Hepatocyte (in vitro differentiated cells): ENCODE results near the gene RTCB. TPM values are rescaled to one million over a fixed set of nuclear protein-coding genes. Genes with fewer than 3 reads are reported as not detected.
"Not testable (repeated sequence)": the region's sequence is repeated elsewhere in the genome, so short reads cannot be mapped to it uniquely, and the experiment has no call there.

Source experiments
- DNase-seq: peaks from one replicate; pipeline ENCODE4 v3.0.0-alpha.2; 2016; ENCODE audit warnings: low spot score
- H2AFZ ChIP-seq: fragments of 200-600 bp; sonication (generic); 2 replicates; pipeline ENCODE4 v1.6.0; 2016; ENCODE audit warnings: antibody characterized with exemption, mild to moderate bottlenecking
- H3K27ac ChIP-seq: fragments of 200-600 bp; sonication (generic); 2 replicates; pipeline ENCODE4 v1.5.1; 2016; ENCODE audit warnings: mild to moderate bottlenecking
- H3K27me3 ChIP-seq: fragments of 200-600 bp; sonication (generic); 2 replicates; pipeline ENCODE4 v1.6.1; 2016
- H3K36me3 ChIP-seq: fragments of 200-600 bp; sonication (generic); replicated peaks from 2 replicates; pipeline ENCODE4 v1.5.1; 2016; ENCODE audit warnings: low read depth; ENCODE audit not compliant: insufficient read depth
- H3K4me1 ChIP-seq: fragments of 200-600 bp; sonication (generic); 2 replicates; pipeline ENCODE4 v1.5.1; 2016; ENCODE audit warnings: mild to moderate bottlenecking, moderate library complexity; ENCODE audit not compliant: insufficient read depth
- H3K4me2 ChIP-seq: fragments of 200-600 bp; sonication (generic); 2 replicates; pipeline ENCODE4 v1.6.0; 2016
- H3K4me3 ChIP-seq: fragments of 200-600 bp; sonication (generic); 2 replicates; pipeline ENCODE4 v1.5.1; 2016; ENCODE audit warnings: mild to moderate bottlenecking
- H3K79me2 ChIP-seq: fragments of 200-600 bp; sonication (generic); 2 replicates; pipeline ENCODE4 v1.6.0; 2017; ENCODE audit warnings: mild to moderate bottlenecking
- H3K9me2 ChIP-seq: fragments of 200-600 bp; sonication (generic); replicated peaks from 2 replicates; pipeline ENCODE4 v1.6.0; 2017; ENCODE audit warnings: mild to moderate bottlenecking; ENCODE audit not compliant: insufficient read depth
- H3K9me3 ChIP-seq: fragments of 200-600 bp; sonication (generic); 2 replicates; pipeline ENCODE4 v1.5.1; 2016; ENCODE audit warnings: low read depth, mild to moderate bottlenecking
- H4K20me1 ChIP-seq: fragments of 200-600 bp; sonication (generic); 2 replicates; pipeline ENCODE4 v1.6.0; 2016; ENCODE audit warnings: mild to moderate bottlenecking; ENCODE audit not compliant: insufficient read depth, poor library complexity, severe bottlenecking
- EZH2 ChIP-seq: fragments of 200-600 bp; sonication (generic); IDR thresholded peaks from 2 replicates; pipeline ENCODE4 v1.6.1; 2016; ENCODE audit warnings: antibody characterized with exemption, mild to moderate bottlenecking, borderline replicate concordance
- EZH2phosphoT487 ChIP-seq: fragments of 200-600 bp; sonication (generic); IDR thresholded peaks from one replicate; pipeline ENCODE4 v1.6.1; 2018; ENCODE audit warnings: antibody characterized with exemption, mild to moderate bottlenecking, low read depth, moderate library complexity; ENCODE audit not compliant: unreplicated experiment, severe bottlenecking
- WGBS: methylation state at CpG from one replicate; pipeline ENCODE4 v1.1.6; 2016; ENCODE audit warnings: low lambda C conversion rate; ENCODE audit errors: missing lambda C conversion rate; 5-methylcytosine and 5-hydroxymethylcytosine counted together
- polyA plus RNA-seq: library from polyadenylated mRNA; unstranded; fragments of >200 nt; fragmentation: Nextera tagmentation; extraction: Ambion mirVana; gene quantifications from 2 replicates; pipeline ENCODE4 v1.2.1, GENCODE V29; 2016
- total RNA-seq: library from RNA; depleted of rRNA; stranded (reverse); fragments of >200 nt; gene quantifications from 2 replicates; pipeline ENCODE4 v1.2.3, GENCODE V29; 2014
- TF ChIP-seq, protein P1 (sequence below): fragments of 200-600 bp; sonication (generic); IDR thresholded peaks from 2 replicates; pipeline ENCODE4 v1.5.1; 2016; ENCODE audit warnings: antibody characterized with exemption, mild to moderate bottlenecking; ENCODE audit not compliant: poor library complexity

RTCB gene
- total and polyA plus RNA-seq, 2 experiments from 2014 or later, result 80.3 to 95.6 TPM

GRCh38 chr22:32364210-32364609 is 47.8 kb downstream of the RTCB start:
- no peaks in the 10 kb centered on the region for H3K4me1 ChIP-seq
- no peaks in the 10 kb centered on the region for H3K9me3 ChIP-seq
- H3K79me2 ChIP-seq, result no peaks in the 10 kb centered on the region
- no peak overlapping the region for H3K4me3 ChIP-seq
- H2AFZ ChIP-seq, result no peak overlapping the region
- no peaks in the 10 kb centered on the region for H3K27me3 ChIP-seq
- no peak overlapping the region for H3K4me2 ChIP-seq
- no peaks in the 10 kb centered on the region for H3K36me3 ChIP-seq
- no peak overlapping the region for H3K27ac ChIP-seq
- H4K20me1 ChIP-seq, result no peaks in the 10 kb centered on the region
- DNase-seq, result no peak
- TF ChIP-seq EZH2phosphoT487 (no peak), EZH2 (no peak)
- TF ChIP-seq, protein P1, sequence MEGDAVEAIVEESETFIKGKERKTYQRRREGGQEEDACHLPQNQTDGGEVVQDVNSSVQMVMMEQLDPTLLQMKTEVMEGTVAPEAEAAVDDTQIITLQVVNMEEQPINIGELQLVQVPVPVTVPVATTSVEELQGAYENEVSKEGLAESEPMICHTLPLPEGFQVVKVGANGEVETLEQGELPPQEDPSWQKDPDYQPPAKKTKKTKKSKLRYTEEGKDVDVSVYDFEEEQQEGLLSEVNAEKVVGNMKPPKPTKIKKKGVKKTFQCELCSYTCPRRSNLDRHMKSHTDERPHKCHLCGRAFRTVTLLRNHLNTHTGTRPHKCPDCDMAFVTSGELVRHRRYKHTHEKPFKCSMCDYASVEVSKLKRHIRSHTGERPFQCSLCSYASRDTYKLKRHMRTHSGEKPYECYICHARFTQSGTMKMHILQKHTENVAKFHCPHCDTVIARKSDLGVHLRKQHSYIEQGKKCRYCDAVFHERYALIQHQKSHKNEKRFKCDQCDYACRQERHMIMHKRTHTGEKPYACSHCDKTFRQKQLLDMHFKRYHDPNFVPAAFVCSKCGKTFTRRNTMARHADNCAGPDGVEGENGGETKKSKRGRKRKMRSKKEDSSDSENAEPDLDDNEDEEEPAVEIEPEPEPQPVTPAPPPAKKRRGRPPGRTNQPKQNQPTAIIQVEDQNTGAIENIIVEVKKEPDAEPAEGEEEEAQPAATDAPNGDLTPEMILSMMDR, result no peak
- 81% methylated on average over 5 of the region's 5 CpGs for WGBS
- no peaks in the 10 kb centered on the region for H3K9me2 ChIP-seq

DNA sequence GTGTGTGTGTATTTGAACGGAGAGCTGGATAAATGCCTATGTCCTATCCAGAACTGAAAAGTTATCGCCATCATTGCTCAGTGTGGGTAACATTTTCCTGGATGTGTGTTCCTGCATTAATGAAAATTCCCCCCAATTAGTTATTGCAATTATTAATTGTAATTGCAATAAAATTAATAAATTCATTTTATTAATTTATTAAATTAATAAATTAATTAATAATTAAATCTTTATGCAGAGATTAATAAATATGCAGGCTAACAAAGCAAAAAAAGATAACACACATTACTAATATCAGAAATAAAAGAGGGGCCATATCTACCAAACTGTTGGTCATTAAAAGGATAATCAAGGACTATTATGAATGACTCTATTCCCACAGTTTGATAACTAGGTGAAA is 50.8 kb downstream of the RTCB start:
- DNase-seq, result no peak
- no peak overlapping the region for H2AFZ ChIP-seq
- no peak overlapping the region for H3K4me2 ChIP-seq
- H3K9me3 ChIP-seq, result no peaks in the 10 kb centered on the region
- no peaks in the 10 kb centered on the region for H3K36me3 ChIP-seq
- no peak overlapping the region for H3K27ac ChIP-seq
- H3K9me2 ChIP-seq, result no peaks in the 10 kb centered on the region
- H3K79me2 ChIP-seq, result no peaks in the 10 kb centered on the region
- no peaks in the 10 kb centered on the region for H4K20me1 ChIP-seq
- H3K4me3 ChIP-seq, result no peak overlapping the region
- no peaks in the 10 kb centered on the region for H3K27me3 ChIP-seq
- H3K4me1 ChIP-seq, result no peaks in the 10 kb centered on the region
- TF ChIP-seq, protein P1, result no peak
- WGBS, result 95% methylated on average over 2 of the region's 2 CpGs

GRCh38 chr22:32360096-32360495 is 52.0 kb downstream of the RTCB start:
- H3K36me3 ChIP-seq, H3K4me2 ChIP-seq, H3K9me3 ChIP-seq, H3K79me2 ChIP-seq, H4K20me1 ChIP-seq, H3K9me2 ChIP-seq, H3K27me3 ChIP-seq, H2AFZ ChIP-seq, H3K4me1 ChIP-seq, H3K27ac ChIP-seq, DNase-seq, H3K4me3 ChIP-seq: not testable (repeated sequence)
- 92% methylated on average over 11 of the region's 11 CpGs for WGBS

GRCh38 chr22:32357567-32357966 is 54.5 kb downstream of the RTCB start, which contains the start of gene RFPL3:
RFPL3 (plus strand) TSS chr22:32357867; CDS start chr22:32358072, 205 bp downstream.
- not testable (repeated sequence) for H2AFZ ChIP-seq, H3K9me2 ChIP-seq, H3K27ac ChIP-seq, DNase-seq, H4K20me1 ChIP-seq, H3K79me2 ChIP-seq, H3K36me3 ChIP-seq, H3K27me3 ChIP-seq, H3K9me3 ChIP-seq, H3K4me1 ChIP-seq, H3K4me3 ChIP-seq, H3K4me2 ChIP-seq
- 78% methylated on average over 9 of the region's 9 CpGs for WGBS

GRCh38 chr22:32355760-32356159 is 56.3 kb downstream of the RTCB start:
- H3K9me3 ChIP-seq, result no peaks in the 10 kb centered on the region
- peak; percentile 35 for DNase-seq

More at GRCh38 chr22:32355760-32356159, 56.3 kb downstream of the RTCB start:
- H3K4me1 ChIP-seq, result no peaks in the 10 kb centered on the region
- H3K36me3 ChIP-seq, result no peaks in the 10 kb centered on the region
- no peak overlapping the region for H3K4me3 ChIP-seq
- TF ChIP-seq, protein P1, result peak; percentile 23
- TF ChIP-seq EZH2phosphoT487, result no peak
- no peaks in the 10 kb centered on the region for H4K20me1 ChIP-seq
- 66% methylated on average over 3 of the region's 3 CpGs for WGBS
- no peak overlapping the region for H3K4me2 ChIP-seq
- H3K27ac ChIP-seq, result no peak overlapping the region
- H3K27me3 ChIP-seq, result no peaks in the 10 kb centered on the region
- no peaks in the 10 kb centered on the region for H3K9me2 ChIP-seq
- H3K79me2 ChIP-seq, result no peaks in the 10 kb centered on the region
- no peak overlapping the region for H2AFZ ChIP-seq
